GM23248 (cell line): Measurements from ENCODE around the gene MBP. TPM values are rescaled to one million over a fixed set of nuclear protein-coding genes. Genes with fewer than 3 reads are reported as not detected.

Source experiments
- DNase-seq: peaks from one replicate; pipeline ENCODE4 v3.0.0-alpha.2; 2015
- H2AFZ ChIP-seq: fragments of 200-600 bp; sonication (generic); 2 replicates; pipeline ENCODE4 v1.6.1; 2016; ENCODE audit warnings: antibody characterized with exemption
- H3F3A ChIP-seq: fragments of 200-600 bp; sonication (generic); 2 replicates; pipeline ENCODE4 v1.6.1; 2016; ENCODE audit warnings: mild to moderate bottlenecking, antibody characterized with exemption, mixed run types; ENCODE audit not compliant: insufficient read depth
- H3K27ac ChIP-seq: fragments of 200-600 bp; sonication (generic); 2 replicates; pipeline ENCODE4 v1.5.1; 2016; ENCODE audit warnings: mild to moderate bottlenecking
- H3K27me3 ChIP-seq: fragments of 200-600 bp; sonication (generic); replicated peaks from 2 replicates; pipeline ENCODE4 v1.6.1; 2016; ENCODE audit warnings: mild to moderate bottlenecking; ENCODE audit not compliant: insufficient read depth
- H3K36me3 ChIP-seq: fragments of 200-600 bp; sonication (generic); 2 replicates; pipeline ENCODE4 v1.6.1; 2016; ENCODE audit warnings: low read depth, mild to moderate bottlenecking
- H3K4me1 ChIP-seq: fragments of 200-600 bp; sonication (generic); 2 replicates; pipeline ENCODE4 v1.6.1; 2016; ENCODE audit warnings: mild to moderate bottlenecking; ENCODE audit not compliant: insufficient read depth
- H3K4me2 ChIP-seq: fragments of 200-600 bp; sonication (generic); one replicate; pipeline ENCODE4 v1.6.1; 2016; ENCODE audit warnings: mild to moderate bottlenecking; ENCODE audit not compliant: unreplicated experiment
- H3K4me3 ChIP-seq: fragments of 200-600 bp; sonication (generic); 2 replicates; pipeline ENCODE4 v1.5.1; 2016; ENCODE audit warnings: mild to moderate bottlenecking
- H3K79me2 ChIP-seq: fragments of 200-600 bp; sonication (generic); 2 replicates; pipeline ENCODE4 v1.6.1; 2016; ENCODE audit warnings: mild to moderate bottlenecking; ENCODE audit not compliant: insufficient read depth
- H3K9ac ChIP-seq: fragments of 200-600 bp; sonication (generic); 2 replicates; pipeline ENCODE4 v1.6.1; 2016; ENCODE audit warnings: mild to moderate bottlenecking
- H3K9me2 ChIP-seq: fragments of 200-600 bp; sonication (generic); 2 replicates; pipeline ENCODE4 v1.6.1; 2016; ENCODE audit warnings: mixed run types, mild to moderate bottlenecking, moderate library complexity; ENCODE audit not compliant: insufficient read depth
- H3K9me3 ChIP-seq: fragments of 200-600 bp; sonication (generic); one replicate; pipeline ENCODE4 v1.6.1; 2017; ENCODE audit warnings: low read depth
- H4K20me1 ChIP-seq: fragments of 200-600 bp; sonication (generic); 2 replicates; pipeline ENCODE4 v1.6.0; 2016; ENCODE audit not compliant: insufficient read depth
- EZH2 ChIP-seq: fragments of 200-600 bp; sonication (generic); IDR thresholded peaks from 2 replicates; pipeline ENCODE4 v1.6.1; 2018; ENCODE audit warnings: antibody characterized with exemption, mild to moderate bottlenecking; ENCODE audit not compliant: insufficient read depth, poor library complexity, severe bottlenecking
- EZH2phosphoT487 ChIP-seq: fragments of 200-600 bp; sonication (generic); IDR thresholded peaks from 2 replicates; pipeline ENCODE4 v1.6.1; 2018; ENCODE audit warnings: antibody characterized with exemption, moderate library complexity, mild to moderate bottlenecking, low read depth; ENCODE audit not compliant: insufficient read depth
- WGBS, 2 experiments: methylation state at CpG; one replicate each; pipeline ENCODE4 v1.1.6; 2015 to 2017; ENCODE audit warnings: low lambda C conversion rate in 2 of 2, low coverage in 1 of 2; ENCODE audit errors: missing lambda C conversion rate in 2 of 2; 5-methylcytosine and 5-hydroxymethylcytosine counted together
- in situ Hi-C: fragments of 300-500 bp; cut with MboI; formaldehyde crosslinking; loops from 2 replicates; pipeline ENCODE4 v1.15.0; 2020
- polyA plus RNA-seq: library from polyadenylated mRNA; unstranded; fragments of >200 nt; fragmentation: Nextera tagmentation; extraction: Ambion mirVana; gene quantifications from 2 replicates; pipeline ENCODE4 v1.2.1, GENCODE V29; 2016
- total RNA-seq: library from RNA; depleted of rRNA; stranded (reverse); fragments of >200 nt; shearing (Covaris generic); gene quantifications from 2 replicates; pipeline ENCODE4 v1.2.3, GENCODE V29; 2014

The MBP gene
- total and polyA plus RNA-seq, 2 experiments from 2014 or later, result 2.2 to 2.9 TPM

- no peaks in the 10 kb centered on the region for H3K4me1 ChIP-seq
- H3K4me2 ChIP-seq, result no peak overlapping the region
- no peak overlapping the region for H3K9ac ChIP-seq
- no peaks in the 10 kb centered on the region for H4K20me1 ChIP-seq
- no peaks in the 10 kb centered on the region for H3K9me3 ChIP-seq
- H3K79me2 ChIP-seq, result no peaks in the 10 kb centered on the region
- no peaks in the 10 kb centered on the region for H3F3A ChIP-seq
- TF ChIP-seq EZH2 (no peak), EZH2phosphoT487 (no peak)
- in situ Hi-C loops, result no loop called here
- H3K9me2 ChIP-seq, result no peaks in the 10 kb centered on the region
- H3K4me3 ChIP-seq, result no peak overlapping the region
- H2AFZ ChIP-seq, result no peak overlapping the region
- 86 to 89% methylated on average over 28 of the region's 28 CpGs for WGBS, 2 experiments
- DNase-seq, result no peak
- H3K27me3 ChIP-seq, result no peaks in the 10 kb centered on the region; the same call in 1 of the 2 replicates
- no peak overlapping the region for H3K27ac ChIP-seq
- H3K36me3 ChIP-seq, result no peaks in the 10 kb centered on the region
Observed at GRCh38 chr18:77025831-77026363, 106.7 kb downstream of the MBP start.

- H3K4me2 ChIP-seq, result no peak overlapping the region
- no peak for TF ChIP-seq EZH2
- TF ChIP-seq EZH2phosphoT487, result no peak
- no peaks in the 10 kb centered on the region for H3K4me1 ChIP-seq
- H3K9me3 ChIP-seq, result no peaks in the 10 kb centered on the region
- in situ Hi-C loops, result no loop called here
- H3K27me3 ChIP-seq, result no peaks in the 10 kb centered on the region; the same call in 1 of the 2 replicates
- 80 to 83% methylated on average over 15 of the region's 15 CpGs for WGBS, 2 experiments
- no peaks in the 10 kb centered on the region for H3K9me2 ChIP-seq
- no peak overlapping the region for H2AFZ ChIP-seq
- no peak for DNase-seq
- no peaks in the 10 kb centered on the region for H3K79me2 ChIP-seq
- H4K20me1 ChIP-seq, result no peaks in the 10 kb centered on the region
- H3K27ac ChIP-seq, result no peak overlapping the region
- H3F3A ChIP-seq, result no peaks in the 10 kb centered on the region
- H3K9ac ChIP-seq, result no peak overlapping the region
- no peak overlapping the region for H3K4me3 ChIP-seq
- H3K36me3 ChIP-seq, result no peaks in the 10 kb centered on the region
Observed at GRCh38 chr18:77025123-77025522, 107.5 kb downstream of the MBP start.

DNA sequence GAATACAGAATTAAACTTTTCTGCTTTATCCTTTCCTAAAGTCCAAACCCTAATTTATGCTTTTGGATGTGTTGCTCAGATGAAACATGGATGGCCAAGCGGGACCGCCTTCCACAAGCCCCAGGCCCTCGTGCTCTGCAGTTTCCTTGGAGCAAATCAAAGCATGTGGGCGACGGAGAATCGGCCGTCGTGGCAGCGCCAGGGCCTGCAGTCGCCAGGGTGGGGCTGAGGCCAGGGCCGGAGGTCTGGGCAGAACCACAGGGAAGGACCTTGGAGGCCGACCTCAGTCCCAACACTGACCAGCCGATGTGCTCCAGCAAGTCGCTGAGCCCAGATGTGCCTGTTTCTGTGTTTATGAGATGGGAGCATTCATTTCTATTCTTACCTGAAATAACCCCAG is 108.1 kb downstream of the MBP start:
- H3F3A ChIP-seq, result no peaks in the 10 kb centered on the region
- H3K9me2 ChIP-seq, result no peaks in the 10 kb centered on the region
- H3K79me2 ChIP-seq, result no peaks in the 10 kb centered on the region
- H3K4me3 ChIP-seq, result no peak overlapping the region
- TF ChIP-seq EZH2phosphoT487, result no peak
- TF ChIP-seq EZH2, result no peak
- no peak overlapping the region for H3K4me2 ChIP-seq
- in situ Hi-C loops, result no loop called here
- no peaks in the 10 kb centered on the region for H3K36me3 ChIP-seq
- DNase-seq, result no peak
- no peak overlapping the region for H2AFZ ChIP-seq
- H3K9ac ChIP-seq, result no peak overlapping the region
- no peaks in the 10 kb centered on the region for H3K9me3 ChIP-seq
- WGBS, 2 experiments, result 80 to 82% methylated on average over 10 to 14 of the region's 14 CpGs
- no peaks in the 10 kb centered on the region; the same call in 1 of the 2 replicates for H3K27me3 ChIP-seq
- H3K4me1 ChIP-seq, result no peaks in the 10 kb centered on the region
- H4K20me1 ChIP-seq, result no peaks in the 10 kb centered on the region
- H3K27ac ChIP-seq, result no peak overlapping the region

- Histone ChIP-seq H3K4me3 (no peak overlapping the region), H3K9ac (no peak overlapping the region), H4K20me1 (no peaks in the 10 kb centered on the region), H3K4me1 (no peaks in the 10 kb centered on the region), H3K9me2 (no peaks in the 10 kb centered on the region), H3F3A (no peaks in the 10 kb centered on the region), H3K9me3 (no peaks in the 10 kb centered on the region), H2AFZ (no peak overlapping the region), H3K27me3 (no peaks in the 10 kb centered on the region; the same call in 1 of the 2 replicates), H3K36me3 (no peaks in the 10 kb centered on the region), H3K4me2 (no peak overlapping the region), H3K27ac (no peak overlapping the region), H3K79me2 (no peaks in the 10 kb centered on the region)
- DNase-seq, result no peak
- in situ Hi-C loops, result no loop called here
- TF ChIP-seq EZH2 (no peak), EZH2phosphoT487 (no peak)
- WGBS, 2 experiments, result 82 to 84% methylated on average over 19 of the region's 19 CpGs
Observed at GRCh38 chr18:77023102-77023782, 109.3 kb downstream of the MBP start.
